GM12878 (cell line): ENCODE results near the gene PTCH2. TPM values are rescaled to one million over a fixed set of nuclear protein-coding genes. Genes with fewer than 3 reads are reported as not detected.

Experiments used
- ATAC-seq: fragments of 200-7000 bp; cut with Tn5 transposase; 3 replicates; pipeline ENCODE4 v1.9.1; 2020; ENCODE audit warnings: mild to moderate bottlenecking, moderate library complexity
- BruUV-seq: library from RNA; stranded (reverse); fragments of 400-500 nt; replicated peaks from 2 replicates; lab custom pipeline; 2021; lab: Mats Ljungman, UMichigan
- CTCF ChIA-PET: fragments of 300-600 bp; sonication (Branson Sonifier 250); formaldehyde crosslinking; extraction: SDS; loops from one replicate; lab custom pipeline; 2021; ENCODE audit warnings: inconsistent platforms; lab: Yijun Ruan, JAX
- POLR2A ChIA-PET: fragments of 350-600 bp; formaldehyde crosslinking; extraction: SDS; loops from one replicate; lab custom pipeline; 2021; ENCODE audit warnings: inconsistent platforms; lab: Charles Lee
- RAD21 ChIA-PET: fragments of 300-600 bp; sonication (Branson Sonifier 250); formaldehyde crosslinking; loops from one replicate; lab custom pipeline; 2023; ENCODE audit warnings: antibody characterized with exemption; ENCODE audit not compliant: unreplicated experiment; lab: Charles Lee
- SMC1A ChIA-PET: fragments of 300-600 bp; sonication (Branson Sonifier 250); formaldehyde crosslinking; loops from one replicate; lab custom pipeline; 2023; ENCODE audit not compliant: unreplicated experiment, uncharacterized antibody; lab: Charles Lee
- DNase-seq: peaks from one replicate; pipeline ENCODE4 v3.0.0-alpha.2; 2011; ENCODE audit warnings: low read depth, low spot score
- FAIRE-seq: peaks from 3 replicates; lab custom pipeline; 2011; peaks lifted over from hg19 to GRCh38; lab: Jason Lieb, UNC
- H2AFZ ChIP-seq: 2 replicates; pipeline ENCODE4 v1.6.0; 2011; ENCODE audit warnings: low read depth, low read length, control low read depth; ENCODE audit not compliant: control insufficient read depth
- H3K27ac ChIP-seq: 2 replicates; pipeline ENCODE4 v1.5.1; 2011; ENCODE audit warnings: control low read depth; ENCODE audit not compliant: control insufficient read depth, insufficient read depth
- H3K27me3 ChIP-seq, 2 experiments: replicated peaks in 1 of 2; 2 replicates each; pipeline versions ENCODE4 v1.6.0 to v1.6.1; 2011; ENCODE audit warnings: low read length in 1 of 2; ENCODE audit not compliant: control insufficient read depth in 2 of 2, insufficient read depth in 2 of 2
- H3K36me3 ChIP-seq, 2 experiments: 2 replicates each; pipeline ENCODE4 v1.5.1; 2011; ENCODE audit warnings: low read length in 1 of 2; ENCODE audit not compliant: control insufficient read depth in 2 of 2, insufficient read depth in 2 of 2
- H3K4me1 ChIP-seq: 2 replicates; pipeline ENCODE4 v1.6.1; 2011; ENCODE audit warnings: mild to moderate bottlenecking, low read length, moderate library complexity, mixed read lengths; ENCODE audit not compliant: control insufficient read depth, insufficient read depth
- H3K4me2 ChIP-seq: 2 replicates; pipeline ENCODE4 v1.6.0; 2011; ENCODE audit warnings: control low read depth; ENCODE audit not compliant: control insufficient read depth, insufficient read depth
- H3K4me3 ChIP-seq: fragments of 200-600 bp; sonication (generic); 2 replicates; pipeline ENCODE4 v1.5.1; 2016
- H3K79me2 ChIP-seq: 2 replicates; pipeline ENCODE4 v1.6.0; 2011; ENCODE audit warnings: low read length; ENCODE audit not compliant: control insufficient read depth, insufficient read depth
- H3K9ac ChIP-seq: 2 replicates; pipeline ENCODE4 v1.8.0; 2011; ENCODE audit warnings: low read length, control low read depth, mixed read lengths; ENCODE audit not compliant: control insufficient read depth, insufficient read depth
- H3K9me3 ChIP-seq: replicated peaks from 3 replicates; pipeline ENCODE4 v1.5.1; 2011; ENCODE audit warnings: mild to moderate bottlenecking, low read length; ENCODE audit not compliant: control insufficient read depth, insufficient read depth
- H4K20me1 ChIP-seq: 2 replicates; pipeline ENCODE4 v1.6.0; 2011; ENCODE audit not compliant: control insufficient read depth, insufficient read depth
- CREM ChIP-seq: IDR thresholded peaks from 2 replicates; pipeline ENCODE4 v1.6.1; 2014; ENCODE audit warnings: antibody characterized with exemption, low read depth
- DPF2 ChIP-seq: fragments of 450-650 bp; IDR thresholded peaks from 2 replicates; pipeline ENCODE4 v1.6.1; 2017; ENCODE audit warnings: mild to moderate bottlenecking
- MXI1 ChIP-seq: fragments of 150-350 bp; IDR thresholded peaks from 2 replicates; pipeline ENCODE4 v1.6.1; 2011; ENCODE audit warnings: low read depth, mild to moderate bottlenecking, inconsistent platforms, low read length, improper control_type of control experiment
- SMC3 ChIP-seq: IDR thresholded peaks from 2 replicates; pipeline ENCODE4 v1.6.1; 2011; ENCODE audit warnings: low read length, improper control_type of control experiment, borderline replicate concordance
- STAT3 ChIP-seq: IDR thresholded peaks from 2 replicates; pipeline ENCODE4 v1.6.1; 2011; ENCODE audit warnings: low read depth, low read length, improper control_type of control experiment
- ZNF384 ChIP-seq: IDR thresholded peaks from 2 replicates; pipeline ENCODE4 v1.6.1; 2012; ENCODE audit warnings: low read depth, mild to moderate bottlenecking, low read length, improper control_type of control experiment, borderline replicate concordance
- ZNF622 ChIP-seq: fragments of 450-650 bp; IDR thresholded peaks from 2 replicates; pipeline ENCODE4 v1.6.1; 2017; ENCODE audit warnings: mild to moderate bottlenecking, inconsistent platforms
- WGBS: methylation state at CpG from one replicate; pipeline ENCODE4 v1.1.6; 2016; ENCODE audit warnings: low lambda C conversion rate; ENCODE audit not compliant: insufficient replicate concordance, insufficient coverage; ENCODE audit errors: missing lambda C conversion rate; 5-methylcytosine and 5-hydroxymethylcytosine counted together
- in situ Hi-C: fragments of 300-500 bp; cut with MboI; formaldehyde crosslinking; loops from 9 replicates; pipeline ENCODE4 v1.14.3; 2018; ENCODE audit warnings: mixed read lengths
- intact Hi-C: fragments of 100-400 bp; cut with micrococcal nuclease; formaldehyde crosslinking; loops from one replicate; pipeline ENCODE4 v1.14.2; 2022; ENCODE audit not compliant: unreplicated experiment
- polyA plus RNA-seq, 11 experiments: library from polyadenylated mRNA; depleted of rRNA in 4 of 11; unstranded in 6 of 11; stranded (reverse) in 5 of 11; fragments of >200 nt; fragmentation: Nextera tagmentation in 4 of 11; fragmentation: Illumina TruSeq in 1 of 11; extraction: Ambion mirVana in 4 of 11; extraction: Trizol in 1 of 11; gene quantifications; 1 replicate in 1 of 11; 2 replicates in 10 of 11; pipeline versions ENCODE4 v1.2.1 to v1.2.3, GENCODE V29; 2011 to 2016; ENCODE audit warnings: inconsistent platforms in 2 of 11, missing spikeins in 2 of 11, low read depth in 1 of 11
- total RNA-seq, 4 experiments: library from RNA; depleted of rRNA in 3 of 4; stranded (reverse); fragments of >200 nt in 3 of 4; fragmentation: Illumina TruSeq in 1 of 4; extraction: Trizol in 1 of 4; gene quantifications; 2 replicates each; pipeline versions ENCODE4 v1.2.1 to v1.2.3, GENCODE V29; 2013 to 2021
- TF ChIP-seq, protein P1 (sequence below): fragments of 450-650 bp; conservative IDR thresholded peaks from 2 replicates; pipeline ENCODE4 v1.6.1; 2017; ENCODE audit warnings: mild to moderate bottlenecking, moderate library complexity

PTCH2 gene
- total and polyA plus RNA-seq, 10 of the 15 experiments (the other 5 are each of a cell fraction or from before 2014, with no cell fraction given), result 0.03 to 8.4 (median 0.10) TPM

DNA sequence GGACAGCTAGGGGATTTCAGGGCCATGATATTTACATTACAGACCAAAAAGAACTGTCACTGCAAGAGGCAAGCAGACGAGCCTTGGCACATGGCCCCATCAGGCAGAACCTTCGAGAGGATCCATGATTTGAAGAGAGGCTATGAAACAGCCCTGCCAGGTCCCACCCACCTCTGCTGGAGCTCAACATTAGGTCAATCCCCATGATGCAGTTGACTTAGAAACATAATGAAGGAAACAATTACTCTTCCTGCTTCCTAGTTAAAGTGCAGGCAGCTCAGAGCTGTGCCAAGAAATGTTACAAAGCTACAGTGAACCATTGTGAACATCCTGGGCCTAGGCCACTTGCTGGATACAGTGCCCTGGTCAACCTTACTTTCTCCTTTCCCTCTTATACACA is 41.7 kb upstream of the PTCH2 start (continued):
- TF ChIP-seq, protein P1, sequence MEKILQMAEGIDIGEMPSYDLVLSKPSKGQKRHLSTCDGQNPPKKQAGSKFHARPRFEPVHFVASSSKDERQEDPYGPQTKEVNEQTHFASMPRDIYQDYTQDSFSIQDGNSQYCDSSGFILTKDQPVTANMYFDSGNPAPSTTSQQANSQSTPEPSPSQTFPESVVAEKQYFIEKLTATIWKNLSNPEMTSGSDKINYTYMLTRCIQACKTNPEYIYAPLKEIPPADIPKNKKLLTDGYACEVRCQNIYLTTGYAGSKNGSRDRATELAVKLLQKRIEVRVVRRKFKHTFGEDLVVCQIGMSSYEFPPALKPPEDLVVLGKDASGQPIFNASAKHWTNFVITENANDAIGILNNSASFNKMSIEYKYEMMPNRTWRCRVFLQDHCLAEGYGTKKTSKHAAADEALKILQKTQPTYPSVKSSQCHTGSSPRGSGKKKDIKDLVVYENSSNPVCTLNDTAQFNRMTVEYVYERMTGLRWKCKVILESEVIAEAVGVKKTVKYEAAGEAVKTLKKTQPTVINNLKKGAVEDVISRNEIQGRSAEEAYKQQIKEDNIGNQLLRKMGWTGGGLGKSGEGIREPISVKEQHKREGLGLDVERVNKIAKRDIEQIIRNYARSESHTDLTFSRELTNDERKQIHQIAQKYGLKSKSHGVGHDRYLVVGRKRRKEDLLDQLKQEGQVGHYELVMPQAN, result no peak
- TF ChIP-seq MXI1 (no peak), ZNF622 (no peak), STAT3 (no peak)

DNA sequence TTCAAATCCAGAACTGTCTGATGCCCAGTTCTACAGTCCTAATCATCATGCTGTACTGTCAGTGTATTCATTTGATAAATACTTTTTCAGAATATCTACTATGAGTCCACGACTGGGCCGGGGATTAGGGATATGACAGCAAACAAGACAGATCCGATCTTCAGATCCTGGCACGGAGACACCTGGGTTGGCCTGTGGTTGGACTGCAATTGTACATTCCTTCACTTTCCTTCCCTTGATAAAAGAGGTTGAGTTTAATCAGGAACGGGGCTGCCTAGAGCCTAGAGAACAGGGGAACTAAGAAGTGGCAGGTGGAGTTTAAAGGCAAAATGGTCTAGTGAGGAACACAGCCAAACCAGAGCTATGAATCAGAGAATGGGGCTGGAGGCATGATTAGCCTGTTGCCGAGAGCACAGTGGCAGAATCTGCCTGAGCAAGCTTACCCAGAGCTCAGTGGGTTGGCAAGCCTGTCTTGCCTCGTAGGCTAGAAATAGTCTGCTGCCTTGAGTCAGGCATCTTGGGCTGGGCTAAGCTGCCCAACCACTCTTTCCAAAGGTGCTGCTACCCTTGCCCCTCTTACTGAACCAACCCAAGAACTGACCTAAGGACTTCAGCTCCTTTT is 38.1 kb upstream of the PTCH2 start:
- TF ChIP-seq CREM (no peak), ZNF384 (no peak), SMC3 (no peak), DPF2 (no peak)
- no peak for ATAC-seq
- H3K4me3 ChIP-seq, result no peak overlapping the region
- ChIA-PET SMC1A (no interaction called here), CTCF (interaction anchor here (1.6 kb wide), 1 partner anchor 15 kb away, joined by 3 read pairs; no protein-coding TSS in a partner anchor), POLR2A (no interaction called here), RAD21 (no interaction called here)
- H3K4me1 ChIP-seq, result no peaks in the 10 kb centered on the region
- BruUV-seq, result no TSS peak
- no peaks in the 10 kb centered on the region for H4K20me1 ChIP-seq
- H3K9me3 ChIP-seq, result peaks cover 2% of the 10 kb centered on the region; the same call in 2 of the 3 replicates
- H2AFZ ChIP-seq, result no peak overlapping the region
- no peak overlapping the region for H3K27ac ChIP-seq
- no peak for FAIRE-seq
- intact Hi-C loops, result no loop called here
- in situ Hi-C loops, result no loop called here
- H3K79me2 ChIP-seq, result no peaks in the 10 kb centered on the region
- H3K36me3 ChIP-seq, result peaks cover 7% of the 10 kb centered on the region in 2 experiments
- no peak overlapping the region for H3K4me2 ChIP-seq
- H3K9ac ChIP-seq, result no peak overlapping the region
- DNase-seq, result no peak
- H3K27me3 ChIP-seq, result no peaks in the 10 kb centered on the region
- 95% methylated on average over 7 of the region's 7 CpGs for WGBS
